NCI-H1092 (cell line): ENCODE results near the gene LSM8.
"Not testable (repeated sequence)": the region's sequence is repeated elsewhere in the genome, so short reads cannot be mapped to it uniquely, and the experiment has no call there.

Experiments used
- DNase-seq: peaks from one replicate; lab custom pipeline; 2025; lab: John Stamatoyannopoulos, UW

The LSM8 gene

GRCh38 chr7:118214051-118214832, 30.3 kb downstream of the LSM8 start:
- DNase-seq = peak; percentile 94

- no peak for DNase-seq
These were observed 30.8 kb downstream of the LSM8 start for GRCh38 chr7:118214833-118215182.

GRCh38 chr7:118217210-118217619, 33.3 kb downstream of the LSM8 start:
- DNase-seq = no peak

- DNase-seq = no peak
These were observed 34.6 kb downstream of the LSM8 start for GRCh38 chr7:118218413-118219156.

GRCh38 chr7:118219157-118219512, 35.2 kb downstream of the LSM8 start:
- no peak for DNase-seq

- DNase-seq = no peak
These were observed 36.6 kb downstream of the LSM8 start for GRCh38 chr7:118220583-118220982.

- DNase-seq = no peak
These were observed 38.6 kb downstream of the LSM8 start for GRCh38 chr7:118222591-118222990.

GRCh38 chr7:118224521-118224920, 40.6 kb downstream of the LSM8 start, which contains the start of gene ANKRD7:
TSS of gene ANKRD7 (plus strand) at chr7:118224704. CDS start at chr7:118224831, 127 bp downstream.
- no peak for DNase-seq

GRCh38 chr7:118232837-118233236, 48.9 kb downstream of the LSM8 start:
- no peak for DNase-seq

- no peak for DNase-seq
These were observed 49.8 kb downstream of the LSM8 start for GRCh38 chr7:118233799-118234198.

GRCh38 chr7:118239014-118239413, 55.0 kb downstream of the LSM8 start:
- DNase-seq = no peak

- DNase-seq = not testable (repeated sequence)
These were observed 56.4 kb downstream of the LSM8 start for GRCh38 chr7:118240320-118240719.
